Lower leg skin (tissue), 3 donors: Measurements from ENCODE around the gene SRPRB.

Source experiments
- CTCF ChIP-seq, 3 donors: fragments of 450-650 bp; IDR thresholded peaks; one replicate each; pipeline ENCODE4 v1.5.1; 2016; ENCODE audit warnings: antibody characterized with exemption in 3 of 3, mild to moderate bottlenecking in 3 of 3, moderate library complexity in 2 of 3
- POLR2A ChIP-seq, 2 donors: fragments of 450-650 bp; IDR thresholded peaks; one replicate each; pipeline ENCODE4 v1.6.1; 2016 to 2017; ENCODE audit warnings: antibody characterized with exemption in 2 of 2, mild to moderate bottlenecking in 1 of 2, moderate library complexity in 1 of 2

- TF ChIP-seq CTCF (IDR thresholded peaks at IDR 0.05): no peak
- no peak for TF ChIP-seq POLR2A (IDR thresholded peaks at IDR 0.05)
Observed at GRCh38 chr3:133767607-133768006, 38.0 kb upstream of the SRPRB start.
